HG02852 (cell line): ENCODE data around the gene PPIF.

ENCODE experiments used
- ATAC-seq: cut with Tn5 transposase; IDR thresholded peaks from one replicate; pipeline ENCODE4 v1.9.1; 2021; ENCODE audit warnings: mild to moderate bottlenecking, moderate library complexity; ENCODE audit not compliant: unreplicated experiment

PPIF gene

GRCh38 chr10:79383974-79384606 lies 36.8 kb downstream of the PPIF start:
- no peak for ATAC-seq

DNA sequence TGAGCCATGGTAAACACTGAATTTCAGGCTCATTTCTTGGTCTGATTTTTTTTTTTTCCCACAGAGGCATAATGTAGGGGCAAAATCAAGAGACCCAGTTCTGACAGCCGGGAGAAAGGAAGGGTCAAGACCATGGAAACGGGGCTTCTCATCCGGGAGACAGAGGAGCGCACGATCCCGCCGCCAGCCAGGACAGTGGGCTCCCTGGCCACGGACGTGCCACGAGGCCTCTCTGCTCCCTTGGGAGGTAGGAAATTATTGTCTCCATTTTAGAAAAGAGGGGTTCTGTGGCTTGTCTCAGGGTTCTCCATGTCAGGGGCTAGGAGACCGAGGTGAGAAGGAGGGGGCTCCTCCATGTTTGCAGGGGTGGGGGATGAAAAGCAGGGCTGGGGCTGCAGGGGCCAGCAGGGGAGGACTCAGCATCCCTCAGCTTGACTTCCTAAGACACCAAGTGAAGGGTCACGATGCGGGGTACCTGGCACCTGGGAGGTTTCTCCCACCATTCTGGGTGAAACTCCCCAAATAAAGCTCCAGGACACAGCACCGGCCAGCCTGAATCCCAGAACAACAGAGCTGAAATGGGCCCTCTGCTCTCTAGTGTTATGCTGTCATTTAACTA lies 37.6 kb downstream of the PPIF start:
- no peak for ATAC-seq

GRCh38 chr10:79385392-79385795 lies 38.1 kb downstream of the PPIF start:
- ATAC-seq, result no peak

DNA sequence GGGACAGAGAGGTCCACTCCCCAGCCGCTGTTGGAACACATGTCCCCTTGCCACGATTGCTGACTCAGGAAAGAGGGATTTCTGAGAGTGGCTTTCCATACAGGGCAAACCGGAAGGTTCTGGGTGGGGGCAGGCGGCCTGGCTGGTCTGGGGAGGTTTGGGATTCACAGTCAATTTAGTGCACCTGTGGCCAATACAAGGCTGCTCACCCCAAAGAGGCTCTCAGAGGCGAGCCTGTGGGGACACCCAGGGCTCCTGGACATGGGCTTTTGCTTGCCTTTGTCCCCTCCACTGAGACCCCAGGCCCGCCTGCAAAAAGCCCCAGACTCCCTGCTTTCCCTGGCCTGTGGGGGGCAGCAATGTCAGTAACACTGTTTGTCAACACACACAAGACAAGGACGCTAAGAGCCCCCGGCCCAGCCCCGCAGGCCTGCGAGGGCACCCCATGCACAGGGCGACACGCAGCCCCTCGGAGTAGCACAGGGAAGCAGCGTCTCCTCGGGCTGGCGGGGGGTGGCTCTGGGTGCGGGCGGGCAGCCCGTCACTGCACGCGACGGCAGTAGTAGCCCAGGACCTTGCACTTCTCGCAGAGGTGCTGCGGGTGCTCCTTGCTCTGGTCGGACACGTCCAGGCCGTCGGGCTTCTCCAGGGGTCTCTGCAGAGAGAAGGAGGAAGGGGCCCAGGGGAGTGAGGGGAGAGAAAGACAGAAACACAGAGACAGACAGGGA lies 38.7 kb downstream of the PPIF start:
- no peak for ATAC-seq

DNA sequence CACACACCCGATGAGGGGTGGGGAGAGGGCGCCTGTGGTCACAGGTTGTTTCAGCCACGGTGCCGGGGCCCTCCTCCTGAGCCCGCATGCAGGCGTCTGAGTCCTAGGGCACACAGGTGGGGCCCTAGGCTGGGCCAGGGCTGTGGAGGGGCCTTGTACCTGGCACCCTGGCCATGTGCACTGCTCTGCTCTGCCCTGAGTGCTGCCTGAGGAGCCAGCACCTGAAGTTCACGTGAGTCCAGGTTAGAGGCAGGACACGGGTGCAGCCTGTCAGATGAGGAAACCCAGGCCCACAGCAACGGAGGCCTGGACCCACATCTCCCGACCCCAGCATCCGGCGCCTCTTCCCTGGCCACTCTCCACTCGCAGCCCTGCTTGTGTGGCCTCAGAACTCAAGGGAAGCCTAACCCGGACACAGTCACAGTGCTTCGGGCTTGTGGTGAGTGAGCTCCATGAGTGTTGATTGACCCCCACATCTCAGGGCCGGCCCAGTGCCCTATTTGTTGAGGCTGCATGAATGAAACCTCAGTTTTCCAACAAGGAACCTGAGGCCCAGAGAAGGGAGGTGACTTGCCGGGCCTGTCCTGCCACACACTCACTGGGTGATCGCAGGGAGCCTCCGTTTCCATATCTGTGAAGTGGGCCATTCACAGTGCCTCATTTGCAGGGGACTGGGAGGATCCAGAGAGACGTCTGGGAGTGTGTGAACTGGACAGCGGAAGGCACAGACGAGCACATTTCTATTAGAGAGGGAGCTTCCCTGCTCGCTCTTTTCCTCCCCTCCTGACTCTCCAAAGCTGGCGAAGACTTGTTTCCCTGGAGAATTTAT lies 39.6 kb downstream of the PPIF start:
- ATAC-seq, result no peak

GRCh38 chr10:79387466-79387973 lies 40.3 kb downstream of the PPIF start:
- ATAC-seq, result no peak

DNA sequence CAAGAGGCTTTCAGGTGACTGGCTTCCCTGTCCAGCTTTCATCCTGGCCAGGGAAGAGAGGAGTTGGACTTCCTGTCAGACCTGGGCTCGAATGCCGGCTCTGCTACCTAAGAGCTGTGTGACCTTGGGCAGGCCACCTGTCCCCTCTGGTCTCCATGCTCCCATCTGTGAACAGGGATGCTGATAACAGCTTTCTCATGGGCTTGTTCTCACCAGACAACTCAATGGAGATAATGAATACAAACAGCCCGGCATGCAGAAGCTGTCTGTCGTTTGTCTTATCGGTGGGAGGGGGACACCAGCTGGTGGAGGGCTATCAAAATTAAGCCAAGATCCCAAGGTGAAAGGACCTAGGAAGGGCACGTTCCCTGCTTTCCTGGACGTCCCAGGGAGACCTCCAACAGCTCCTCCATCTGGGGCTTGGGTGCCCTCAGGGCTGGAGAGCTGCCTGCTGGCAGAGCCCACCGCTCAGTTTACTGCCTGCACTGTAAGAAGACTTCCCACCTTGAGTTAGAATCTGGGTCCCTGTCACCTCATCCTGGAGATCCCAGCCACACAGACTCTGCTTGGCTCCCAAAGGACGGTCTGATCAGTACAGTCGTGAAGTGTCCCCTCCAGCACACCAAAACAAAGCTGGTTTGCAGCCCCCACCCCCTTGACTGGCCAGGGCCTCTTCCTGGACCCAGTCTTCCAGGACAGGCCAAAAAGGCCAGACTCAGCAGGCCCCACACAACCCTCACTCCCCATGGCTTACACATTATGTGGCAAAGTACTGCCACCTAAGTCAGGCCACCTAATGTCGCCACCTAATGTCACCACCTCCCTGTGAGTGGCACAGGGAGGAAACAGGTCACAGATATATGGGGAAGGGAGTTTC lies 40.9 kb downstream of the PPIF start:
- no peak for ATAC-seq

DNA sequence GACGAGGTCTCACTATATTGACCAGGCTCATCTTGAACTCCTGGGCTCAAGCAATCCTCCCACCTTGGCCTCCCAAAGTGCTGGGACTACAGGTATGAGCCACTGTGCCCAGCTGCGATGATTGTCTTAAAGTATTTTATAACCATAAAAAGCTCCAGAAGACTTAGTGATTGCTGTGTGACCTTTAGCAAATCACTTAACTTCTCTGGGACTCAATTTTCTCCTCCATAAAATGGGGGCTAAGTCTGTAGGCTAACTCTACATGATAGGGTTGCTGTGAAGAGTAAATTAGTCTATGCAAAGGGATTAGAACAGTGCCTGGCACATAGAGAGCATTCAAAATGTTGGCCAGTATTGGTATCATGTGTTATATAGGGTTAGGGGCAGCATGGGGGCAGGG lies 42.8 kb downstream of the PPIF start:
- ATAC-seq, result no peak

- ATAC-seq, result no peak
Measured at GRCh38 chr10:79390551-79391229, 43.4 kb downstream of the PPIF start.

DNA sequence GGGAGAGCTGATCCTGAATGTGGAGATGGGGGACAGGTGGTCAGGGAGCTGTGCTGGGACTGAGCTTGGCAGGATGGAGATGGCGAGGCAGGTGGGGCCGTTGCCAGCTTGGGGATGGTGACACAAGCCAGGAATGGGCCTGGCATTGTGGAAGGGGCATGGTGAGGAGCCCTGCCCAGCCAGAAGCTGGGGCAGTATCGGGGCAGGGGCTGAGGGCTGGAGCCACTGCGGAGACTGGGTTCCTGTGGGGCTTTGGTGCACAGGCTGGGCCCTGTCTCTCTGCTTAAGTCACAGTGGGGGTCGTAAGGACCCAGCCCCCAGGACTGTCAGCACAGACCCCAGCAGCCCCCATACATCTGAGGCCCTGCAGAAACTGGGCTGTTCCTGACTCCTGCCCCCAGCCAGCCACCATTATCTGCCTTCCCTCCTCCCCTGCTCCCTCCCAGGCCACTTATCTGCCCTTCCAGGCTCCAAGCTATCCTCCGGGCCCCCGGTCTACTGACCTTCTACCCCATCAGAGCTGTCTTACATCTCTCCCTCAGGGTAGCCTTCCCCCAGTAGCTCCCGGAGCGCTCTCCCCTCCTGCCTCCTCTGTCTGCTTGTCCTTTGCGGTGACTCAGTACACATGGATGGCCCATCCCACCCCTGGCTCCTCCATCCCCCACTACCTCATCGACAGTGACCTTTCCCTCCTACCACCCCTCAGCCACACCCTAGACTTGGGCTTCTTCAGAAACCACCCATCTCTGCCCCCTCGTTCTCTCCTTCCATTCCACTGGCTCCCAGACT lies 44.2 kb downstream of the PPIF start:
- no peak for ATAC-seq

- no peak for ATAC-seq
Measured at GRCh38 chr10:79392020-79392398, 44.7 kb downstream of the PPIF start.

DNA sequence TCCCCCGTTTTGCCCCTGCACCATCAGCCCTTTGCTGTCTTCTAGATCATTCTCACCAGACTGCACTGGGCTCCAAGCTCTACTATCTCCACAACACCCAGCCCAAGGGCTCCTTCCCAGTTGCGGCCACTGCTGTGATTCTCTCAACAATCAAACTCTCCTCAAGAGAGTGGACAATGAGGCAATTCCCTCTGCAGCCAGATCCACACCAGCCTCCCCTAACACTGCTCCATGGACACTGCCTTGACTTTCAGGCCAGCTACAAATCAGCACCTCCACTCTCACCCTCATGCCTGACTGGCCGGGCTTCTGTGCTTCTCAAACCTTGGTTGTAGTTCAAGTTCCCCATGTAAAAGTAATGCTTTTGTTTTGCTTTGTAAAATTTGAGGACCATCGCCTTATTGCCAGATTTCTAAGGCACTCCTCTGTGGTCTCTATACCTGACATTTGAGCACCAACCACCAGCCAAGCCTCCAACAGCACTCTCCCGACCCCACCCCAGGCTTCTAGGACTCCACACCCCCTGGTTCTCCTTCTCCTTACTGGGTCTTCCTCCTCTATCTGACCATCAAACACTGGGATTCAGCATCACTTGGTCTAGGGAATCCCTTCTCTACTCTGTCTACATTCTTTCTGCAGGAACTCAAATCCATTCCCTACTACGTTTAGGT lies 45.4 kb downstream of the PPIF start:
- ATAC-seq, result no peak

DNA sequence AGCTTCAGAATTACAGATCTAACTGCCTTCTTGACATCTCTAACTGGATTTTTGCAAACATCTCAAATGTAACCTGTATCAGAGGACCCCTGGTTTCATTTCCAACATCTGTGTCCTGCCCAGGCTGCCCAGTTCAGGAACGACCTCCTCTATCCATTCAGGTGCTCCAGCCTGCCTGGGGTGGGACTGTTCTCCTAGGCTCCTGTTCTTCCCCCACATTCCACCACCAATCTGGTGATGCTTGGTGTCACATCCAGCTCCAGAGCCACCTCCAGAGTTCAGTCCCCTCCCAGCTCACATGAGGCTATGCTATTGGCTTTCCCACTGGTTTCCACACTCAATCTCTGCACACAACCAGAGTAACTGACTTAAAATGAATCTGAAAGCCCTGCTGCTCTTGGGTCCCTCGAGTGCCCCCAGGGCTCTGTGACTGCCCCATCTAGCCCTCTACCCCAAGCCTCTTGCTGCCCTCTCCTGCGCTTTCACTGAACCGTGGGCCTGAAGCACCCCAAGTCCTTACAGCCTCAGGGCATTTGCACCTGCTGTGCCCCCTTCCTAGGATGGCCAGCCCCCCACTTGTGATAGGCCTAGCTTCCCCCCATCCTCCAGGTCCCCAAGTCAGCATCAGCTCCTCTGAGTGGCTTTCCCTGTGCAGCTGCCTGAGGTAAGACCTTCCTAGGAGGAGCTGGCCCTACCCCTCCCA lies 46.1 kb downstream of the PPIF start:
- ATAC-seq, result no peak

DNA sequence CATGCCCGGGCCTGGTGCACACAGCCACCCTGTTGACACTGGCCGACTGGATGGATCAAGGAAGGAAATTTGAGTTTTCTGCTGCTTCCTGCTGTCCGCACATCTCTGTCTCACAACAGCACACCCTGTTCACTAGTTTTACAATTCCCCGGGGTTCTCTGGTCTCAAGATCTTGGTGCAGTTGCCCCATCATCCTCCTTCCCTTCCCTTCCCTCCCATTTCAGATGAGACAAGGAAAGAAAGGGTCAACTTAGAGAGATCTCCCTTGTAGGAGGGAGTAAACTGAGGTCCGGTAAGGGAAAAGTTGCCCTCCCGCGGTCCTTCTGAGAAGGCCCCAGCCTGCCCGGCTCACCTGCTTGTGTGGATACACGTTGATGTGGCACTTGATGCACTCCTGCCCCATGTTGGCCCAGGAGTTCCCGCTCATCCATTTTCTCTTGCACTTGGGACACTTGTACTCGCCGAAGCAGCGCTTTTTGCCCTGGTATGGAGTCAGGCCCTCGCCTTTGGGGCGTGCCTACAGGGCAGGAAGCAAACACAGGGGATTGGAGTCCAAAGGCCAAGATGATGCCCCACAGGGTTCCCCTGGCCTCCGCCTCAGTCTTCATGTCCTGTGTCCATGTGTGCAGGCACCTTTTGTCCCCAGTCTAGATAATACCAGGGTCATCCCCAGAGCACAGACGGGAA lies 46.8 kb downstream of the PPIF start:
- no peak for ATAC-seq

- ATAC-seq, result no peak
Measured at GRCh38 chr10:79394664-79395063, 47.4 kb downstream of the PPIF start.

- no peak for ATAC-seq
Measured at GRCh38 chr10:79396520-79396919, 49.3 kb downstream of the PPIF start.

- no peak for ATAC-seq
Measured at GRCh38 chr10:79397051-79397450, 49.8 kb downstream of the PPIF start.
